HG02943 (cell line): ENCODE data around the gene TPO.
"Not testable (repeated sequence)": the region's sequence is repeated elsewhere in the genome, so short reads cannot be mapped to it uniquely, and the experiment has no call there.

Experiments used
- ATAC-seq: cut with Tn5 transposase; IDR thresholded peaks from one replicate; pipeline ENCODE4 v1.9.1; 2021; ENCODE audit warnings: mild to moderate bottlenecking, low read depth, moderate library complexity; ENCODE audit not compliant: unreplicated experiment

TPO gene

DNA sequence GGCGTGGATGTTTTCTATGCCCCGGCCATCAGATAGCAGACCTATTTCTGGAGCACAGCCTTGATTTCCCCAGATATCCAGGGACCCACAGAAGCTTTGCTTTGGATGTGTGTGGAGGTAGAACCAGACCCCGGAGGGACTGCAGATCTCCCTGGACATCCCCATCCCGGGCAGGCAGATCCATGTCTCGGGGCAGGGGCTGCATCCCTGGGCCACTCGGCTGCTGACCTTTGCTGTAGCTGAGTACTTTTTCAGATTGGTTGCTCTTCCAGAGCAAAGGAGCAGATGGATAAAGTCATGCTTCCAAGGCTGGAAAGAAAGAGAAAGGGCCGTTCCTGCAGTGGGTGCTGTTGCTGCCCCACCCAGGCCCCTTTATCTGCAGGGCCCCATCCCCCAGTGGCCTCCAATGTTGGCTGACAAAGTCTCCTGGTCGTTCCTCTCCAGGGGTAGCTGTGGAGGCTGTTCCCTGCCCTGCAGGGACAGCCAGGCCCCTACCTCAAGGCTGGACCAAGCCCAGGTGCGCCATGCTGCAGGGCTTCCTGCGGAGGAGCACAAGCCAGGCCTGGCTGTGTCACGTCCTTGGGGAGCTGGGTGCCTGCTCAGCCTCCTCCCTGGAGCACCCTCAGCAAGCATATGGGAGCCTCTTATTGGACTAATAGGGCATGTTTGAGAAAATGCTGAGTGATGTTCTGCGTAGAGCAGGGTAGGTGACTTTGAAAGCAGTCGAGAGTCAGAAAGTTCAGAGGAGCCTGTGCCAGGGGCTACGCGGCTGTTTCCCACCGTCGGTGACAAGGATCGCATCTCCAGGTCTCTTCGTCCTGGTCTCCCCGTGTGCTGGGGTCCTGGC is 68.4 kb downstream of the TPO start:
- ATAC-seq: no peak

- ATAC-seq: no peak
Measured at GRCh38 chr2:1482253-1482675, 69.0 kb downstream of the TPO start.

DNA sequence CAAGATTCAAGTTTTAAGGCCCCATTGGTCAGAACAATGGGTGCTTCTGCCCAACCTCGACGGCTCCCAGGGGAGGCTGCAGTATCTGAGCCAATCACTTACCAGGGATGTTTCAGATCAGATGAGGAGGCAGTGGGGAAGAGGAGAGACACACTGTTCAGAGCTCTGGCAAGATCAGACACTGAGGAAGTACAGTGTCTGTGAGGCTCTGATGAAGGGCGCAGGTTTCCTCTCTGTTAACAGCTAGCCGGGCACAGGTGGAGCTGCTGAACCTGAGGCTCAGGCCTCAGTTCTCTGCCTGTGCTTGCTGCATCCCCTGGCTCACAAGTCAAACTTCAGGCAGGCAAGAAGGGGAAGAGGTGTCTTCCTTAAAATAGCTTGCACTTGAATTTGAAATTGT is 69.7 kb downstream of the TPO start:
- no peak for ATAC-seq

GRCh38 chr2:1483551-1483950 is 70.3 kb downstream of the TPO start:
- no peak for ATAC-seq

GRCh38 chr2:1484131-1484884 is 71.0 kb downstream of the TPO start:
- no peak for ATAC-seq

GRCh38 chr2:1486670-1487069 is 73.4 kb downstream of the TPO start:
- no peak for ATAC-seq

GRCh38 chr2:1487758-1488157 is 74.5 kb downstream of the TPO start:
- no peak for ATAC-seq

- no peak for ATAC-seq
Measured at GRCh38 chr2:1488181-1488671, 75.0 kb downstream of the TPO start.

DNA sequence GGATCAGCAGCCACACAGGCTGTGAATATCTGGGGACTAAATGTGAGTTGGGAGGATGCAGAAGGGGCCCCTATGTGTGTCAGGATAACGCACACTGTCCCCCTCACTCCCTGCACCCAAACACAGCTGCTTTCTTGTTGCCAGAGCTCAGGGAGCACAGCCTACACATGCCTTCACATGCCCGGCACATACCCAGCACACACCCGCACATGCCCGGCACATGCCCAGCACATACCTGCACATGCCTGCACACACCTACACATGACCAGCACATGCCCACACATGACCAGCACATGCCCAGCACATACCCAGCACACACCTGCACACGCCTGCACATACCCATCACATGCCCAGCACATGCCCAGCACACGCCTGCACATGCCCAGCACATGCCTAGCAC is 75.6 kb downstream of the TPO start:
- ATAC-seq: no peak

DNA sequence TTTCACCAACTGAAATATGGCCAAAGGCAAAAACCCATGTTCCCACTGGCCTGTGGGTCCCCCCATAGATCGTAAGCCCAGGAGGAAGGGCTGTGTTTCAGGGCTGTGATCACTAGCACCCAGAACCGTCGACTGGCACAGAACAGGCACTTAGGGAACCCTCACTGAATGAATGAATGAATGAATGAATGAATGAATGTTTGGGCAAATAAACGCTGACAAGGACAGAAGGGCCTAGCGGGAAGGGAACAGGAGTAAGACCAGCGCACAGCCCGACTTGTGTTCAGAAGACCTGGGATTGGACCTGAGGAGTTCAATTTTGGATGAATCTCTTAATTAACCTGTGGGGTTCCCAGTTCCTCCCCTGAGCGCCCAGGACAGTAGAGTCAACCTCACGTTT is 76.2 kb downstream of the TPO start:
- no peak for ATAC-seq

DNA sequence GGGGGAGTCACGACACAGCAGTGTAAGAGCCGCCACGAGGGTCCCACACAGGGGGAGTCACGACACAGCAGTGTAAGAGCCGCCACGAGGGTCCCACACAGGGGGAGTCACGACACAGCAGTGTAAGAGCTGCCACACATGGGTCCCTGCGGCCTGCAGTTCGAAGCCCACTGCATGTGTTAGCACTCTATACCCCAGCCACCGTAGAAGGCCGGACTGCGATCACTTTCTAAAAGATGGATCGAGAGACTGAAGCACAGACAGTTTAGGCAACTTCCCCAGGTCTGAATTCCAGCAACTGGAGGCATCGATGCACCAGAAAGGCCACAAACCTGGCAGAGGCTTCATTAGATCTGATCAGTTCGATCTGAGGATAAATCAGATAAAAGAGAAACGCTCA is 77.1 kb downstream of the TPO start:
- not testable (repeated sequence) for ATAC-seq

- no peak for ATAC-seq
Measured at GRCh38 chr2:1491751-1492150, 78.5 kb downstream of the TPO start.

GRCh38 chr2:1492231-1492630 is 79.0 kb downstream of the TPO start:
- not testable (repeated sequence) for ATAC-seq

DNA sequence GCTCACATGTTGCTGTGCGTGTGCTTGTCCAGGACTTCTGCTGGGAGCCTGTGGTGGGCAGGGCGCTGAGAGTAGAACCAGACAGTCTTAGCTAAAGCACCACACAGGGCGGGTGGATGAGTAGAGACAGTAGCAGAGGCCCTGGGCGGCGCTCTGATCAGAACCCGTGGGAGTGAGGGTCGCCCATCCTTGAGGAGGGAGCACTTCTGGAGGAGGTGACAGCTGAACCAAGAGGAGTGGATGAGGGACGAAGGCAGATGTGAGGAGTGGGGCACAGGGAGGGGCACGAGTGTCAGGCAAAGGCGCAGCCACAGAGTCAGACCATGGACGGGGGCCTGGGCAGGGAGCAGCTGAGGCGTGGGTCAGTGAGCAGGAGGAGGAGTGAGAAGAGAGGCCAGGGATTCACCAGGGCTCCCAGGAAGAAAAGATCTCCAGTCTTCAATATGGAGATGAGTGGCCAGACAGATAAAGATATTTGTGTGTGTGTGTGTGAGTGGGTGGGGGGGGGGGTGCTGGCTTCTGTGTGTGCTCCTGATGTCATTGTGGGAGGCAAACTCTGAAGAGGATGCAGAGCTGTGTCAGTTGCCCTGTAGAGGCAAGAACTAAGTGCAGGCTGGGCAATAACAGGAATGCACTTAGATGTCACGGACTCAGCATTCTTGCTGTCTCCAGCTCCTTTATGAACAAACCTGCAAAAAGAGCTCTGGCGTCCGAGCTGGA is 79.6 kb downstream of the TPO start:
- no peak for ATAC-seq

GRCh38 chr2:1493431-1494126 is 80.3 kb downstream of the TPO start:
- ATAC-seq: no peak

- no peak for ATAC-seq
Measured at GRCh38 chr2:1494257-1494656, 81.0 kb downstream of the TPO start.

DNA sequence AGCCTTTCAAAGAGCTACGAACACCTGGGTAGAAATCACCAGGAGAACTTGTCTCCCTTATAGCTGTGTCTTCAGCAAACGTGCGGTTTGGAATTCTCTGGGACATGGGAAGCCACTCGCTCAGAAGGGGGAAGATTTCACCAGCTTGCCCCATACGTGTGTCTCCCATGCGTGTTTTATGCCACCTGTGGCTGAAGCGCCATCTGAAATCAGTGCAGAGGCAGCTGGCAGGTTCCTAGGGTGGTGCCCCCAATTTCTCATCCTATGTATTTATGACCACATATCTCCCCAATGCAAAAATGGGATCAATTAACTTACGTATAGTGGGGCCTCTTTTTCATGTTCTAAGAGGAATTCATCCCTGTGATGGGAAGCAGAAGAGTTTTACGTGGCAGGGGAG is 81.6 kb downstream of the TPO start:
- ATAC-seq: no peak

DNA sequence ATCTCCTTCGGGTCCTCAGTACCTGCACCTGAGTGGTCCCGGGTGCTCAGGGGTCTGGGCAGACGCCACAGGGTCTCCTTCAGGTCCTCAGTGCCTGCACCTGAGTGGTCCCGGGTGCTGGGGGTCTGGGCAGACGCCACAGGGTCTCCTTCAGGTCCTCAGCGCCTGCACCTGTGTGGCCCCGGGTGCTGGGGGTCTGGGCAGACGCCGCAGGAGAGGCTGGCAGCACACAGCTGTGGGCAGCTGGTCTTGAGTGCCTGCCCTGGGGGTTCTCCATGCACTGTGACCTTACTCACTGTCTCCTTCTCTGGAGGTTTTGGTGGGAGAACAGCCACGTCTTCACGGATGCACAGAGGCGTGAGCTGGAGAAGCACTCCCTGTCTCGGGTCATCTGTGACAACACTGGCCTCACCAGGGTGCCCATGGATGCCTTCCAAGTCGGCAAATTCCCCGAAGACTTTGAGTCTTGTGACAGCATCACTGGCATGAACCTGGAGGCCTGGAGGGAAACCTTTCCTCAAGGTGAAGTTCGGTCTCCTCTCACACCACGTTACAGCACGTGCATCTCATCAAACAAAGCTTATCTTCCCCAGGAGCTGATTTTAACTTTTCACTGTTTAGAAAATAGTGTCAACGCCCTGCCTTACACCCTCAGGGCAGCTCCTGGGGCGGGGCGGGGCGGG is 82.6 kb downstream of the TPO start:
- no peak for ATAC-seq

- ATAC-seq: no peak
Measured at GRCh38 chr2:1496359-1496821, 83.1 kb downstream of the TPO start.

GRCh38 chr2:1497122-1497611 is 83.9 kb downstream of the TPO start:
- no peak for ATAC-seq
